DND-41 (cell line): ENCODE measurements around the gene LYPLAL1.

Experiments used
- ATAC-seq: fragments of 200-7000 bp; cut with Tn5 transposase; 3 replicates; pipeline ENCODE4 v1.9.1; 2021; ENCODE audit warnings: low read depth; ENCODE audit not compliant: insufficient read depth
- DNase-seq: peaks from one replicate; pipeline ENCODE4 v3.0.0-alpha.2; 2020
- H2AFZ ChIP-seq: 2 replicates; pipeline ENCODE4 v1.6.0; 2012; ENCODE audit warnings: low read depth, low read length
- H3K27ac ChIP-seq: 2 replicates; pipeline ENCODE4 v1.5.1; 2012; ENCODE audit warnings: low read length, inconsistent platforms
- H3K27me3 ChIP-seq: fragments of 200-600 bp; sonication (generic); 2 replicates; pipeline ENCODE4 v1.6.0; 2012; ENCODE audit warnings: low read length, mild to moderate bottlenecking, inconsistent platforms; ENCODE audit not compliant: insufficient read depth, poor library complexity
- H3K36me3 ChIP-seq: 2 replicates; pipeline ENCODE4 v1.5.1; 2012; ENCODE audit warnings: low read length, inconsistent platforms; ENCODE audit not compliant: insufficient read depth
- H3K4me1 ChIP-seq: 2 replicates; pipeline ENCODE4 v1.5.1; 2012; ENCODE audit warnings: mild to moderate bottlenecking, low read length; ENCODE audit not compliant: insufficient read depth
- H3K4me2 ChIP-seq: 2 replicates; pipeline ENCODE4 v1.6.0; 2012; ENCODE audit warnings: mild to moderate bottlenecking, moderate library complexity, low read length, inconsistent platforms; ENCODE audit not compliant: insufficient read depth
- H3K4me3 ChIP-seq, 2 experiments: fragments of 200-600 bp in 1 of 2; shearing (Covaris generic) in 1 of 2; 2 replicates each; pipeline ENCODE4 v1.5.1; 2012 to 2016; ENCODE audit warnings: inconsistent platforms in 2 of 2, low read length in 2 of 2, mild to moderate bottlenecking in 2 of 2, low read depth in 1 of 2, moderate library complexity in 1 of 2
- H3K79me2 ChIP-seq: 2 replicates; pipeline ENCODE4 v1.6.0; 2012; ENCODE audit warnings: low read length, inconsistent platforms; ENCODE audit not compliant: insufficient read depth
- H3K9ac ChIP-seq: 2 replicates; pipeline ENCODE4 v1.6.0; 2012; ENCODE audit warnings: low read depth, mild to moderate bottlenecking, inconsistent platforms, low read length, moderate library complexity
- H3K9me3 ChIP-seq: 2 replicates; pipeline ENCODE4 v1.5.1; 2012; ENCODE audit warnings: low read length, moderate library complexity, mild to moderate bottlenecking, inconsistent platforms; ENCODE audit not compliant: insufficient read depth, severe bottlenecking
- H4K20me1 ChIP-seq: 2 replicates; pipeline ENCODE4 v1.6.0; 2012; ENCODE audit warnings: low read length; ENCODE audit not compliant: insufficient read depth
- EZH2 ChIP-seq: IDR thresholded peaks from 3 replicates; pipeline ENCODE4 v1.6.1; 2012; ENCODE audit warnings: borderline replicate concordance, low read depth, mild to moderate bottlenecking, moderate library complexity, low read length, inconsistent platforms; ENCODE audit not compliant: severe bottlenecking
- TF ChIP-seq, protein P1 (sequence below): IDR thresholded peaks from 2 replicates; pipeline ENCODE4 v1.5.1; 2012; ENCODE audit warnings: borderline replicate concordance, low read length, moderate library complexity, mild to moderate bottlenecking; ENCODE audit not compliant: poor library complexity, severe bottlenecking; ENCODE audit errors: extremely low read depth

LYPLAL1 gene

DNA sequence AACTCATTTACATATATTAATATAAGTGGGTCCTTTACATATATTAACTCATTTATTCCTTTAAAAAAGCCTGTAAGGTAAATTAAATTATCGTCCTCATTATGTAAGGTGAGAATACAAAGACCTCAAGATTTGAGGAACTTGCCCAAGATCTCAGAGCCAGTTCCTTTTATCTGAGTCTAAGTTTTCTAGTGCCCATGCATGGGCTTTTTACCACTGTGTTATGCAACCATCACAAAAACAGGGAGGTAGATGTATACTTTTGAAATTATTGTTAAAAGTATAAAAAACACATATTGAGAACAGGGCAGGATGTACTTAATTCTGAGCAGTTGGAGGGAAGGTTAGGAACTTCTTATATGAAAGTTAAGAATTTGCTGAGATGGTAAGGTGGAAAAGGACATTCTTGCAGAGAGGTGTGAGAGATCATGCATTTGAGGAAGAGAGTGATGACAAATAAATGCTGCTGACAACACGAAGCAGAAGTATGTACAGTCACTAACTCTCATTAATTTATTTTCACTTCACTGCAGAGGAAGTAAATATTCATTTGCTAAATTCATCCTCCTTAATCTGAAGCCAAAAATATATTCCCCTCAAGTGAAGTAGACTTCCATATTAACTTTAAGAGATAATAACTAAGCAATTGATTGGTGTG is 28.9 kb upstream of the LYPLAL1 start:
- DNase-seq = no peak
- Histone ChIP-seq H3K27me3 (no peaks in the 10 kb centered on the region), H3K79me2 (no peaks in the 10 kb centered on the region), H3K9ac (no peak overlapping the region), H3K4me3 (no peak overlapping the region), H3K27ac (no peak overlapping the region), H3K36me3 (no peaks in the 10 kb centered on the region), H4K20me1 (no peaks in the 10 kb centered on the region), H3K4me1 (no peaks in the 10 kb centered on the region), H3K4me2 (no peak overlapping the region), H3K9me3 (no peaks in the 10 kb centered on the region), H2AFZ (no peak overlapping the region)
- no peak for ATAC-seq
- TF ChIP-seq EZH2 = no peak
- TF ChIP-seq, protein P1, sequence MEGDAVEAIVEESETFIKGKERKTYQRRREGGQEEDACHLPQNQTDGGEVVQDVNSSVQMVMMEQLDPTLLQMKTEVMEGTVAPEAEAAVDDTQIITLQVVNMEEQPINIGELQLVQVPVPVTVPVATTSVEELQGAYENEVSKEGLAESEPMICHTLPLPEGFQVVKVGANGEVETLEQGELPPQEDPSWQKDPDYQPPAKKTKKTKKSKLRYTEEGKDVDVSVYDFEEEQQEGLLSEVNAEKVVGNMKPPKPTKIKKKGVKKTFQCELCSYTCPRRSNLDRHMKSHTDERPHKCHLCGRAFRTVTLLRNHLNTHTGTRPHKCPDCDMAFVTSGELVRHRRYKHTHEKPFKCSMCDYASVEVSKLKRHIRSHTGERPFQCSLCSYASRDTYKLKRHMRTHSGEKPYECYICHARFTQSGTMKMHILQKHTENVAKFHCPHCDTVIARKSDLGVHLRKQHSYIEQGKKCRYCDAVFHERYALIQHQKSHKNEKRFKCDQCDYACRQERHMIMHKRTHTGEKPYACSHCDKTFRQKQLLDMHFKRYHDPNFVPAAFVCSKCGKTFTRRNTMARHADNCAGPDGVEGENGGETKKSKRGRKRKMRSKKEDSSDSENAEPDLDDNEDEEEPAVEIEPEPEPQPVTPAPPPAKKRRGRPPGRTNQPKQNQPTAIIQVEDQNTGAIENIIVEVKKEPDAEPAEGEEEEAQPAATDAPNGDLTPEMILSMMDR = no peak

DNA sequence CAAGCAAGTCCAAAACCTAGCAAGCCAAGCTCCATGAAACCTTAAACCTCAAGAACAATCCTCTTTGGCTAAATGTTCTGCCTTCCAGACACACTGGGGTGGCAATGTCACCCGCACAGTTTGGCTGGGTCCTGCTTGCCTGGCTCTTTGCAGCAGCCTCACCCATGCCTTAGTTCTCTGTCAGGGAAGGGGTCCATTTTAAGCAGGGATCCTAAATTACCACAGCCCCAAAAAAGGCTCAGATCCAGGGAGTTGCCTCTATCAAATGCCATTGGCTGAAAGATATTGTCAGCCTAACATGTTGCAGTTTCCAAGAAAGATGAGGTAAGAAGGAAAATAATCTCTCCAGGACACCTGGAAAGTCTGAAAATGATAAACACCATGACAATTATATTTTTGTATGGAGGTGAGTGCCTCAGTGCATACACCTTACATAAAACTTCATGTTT is 26.1 kb upstream of the LYPLAL1 start:
- Histone ChIP-seq H3K79me2 (no peaks in the 10 kb centered on the region), H3K4me2 (no peak overlapping the region), H3K27ac (no peak overlapping the region), H4K20me1 (no peaks in the 10 kb centered on the region), H2AFZ (no peak overlapping the region), H3K9me3 (no peaks in the 10 kb centered on the region), H3K9ac (no peak overlapping the region), H3K4me3 (no peak overlapping the region), H3K4me1 (no peaks in the 10 kb centered on the region), H3K36me3 (no peaks in the 10 kb centered on the region), H3K27me3 (no peaks in the 10 kb centered on the region)
- ATAC-seq (no peak), DNase-seq (no peak)
- TF ChIP-seq EZH2 = no peak
- TF ChIP-seq, protein P1 = no peak

DNA sequence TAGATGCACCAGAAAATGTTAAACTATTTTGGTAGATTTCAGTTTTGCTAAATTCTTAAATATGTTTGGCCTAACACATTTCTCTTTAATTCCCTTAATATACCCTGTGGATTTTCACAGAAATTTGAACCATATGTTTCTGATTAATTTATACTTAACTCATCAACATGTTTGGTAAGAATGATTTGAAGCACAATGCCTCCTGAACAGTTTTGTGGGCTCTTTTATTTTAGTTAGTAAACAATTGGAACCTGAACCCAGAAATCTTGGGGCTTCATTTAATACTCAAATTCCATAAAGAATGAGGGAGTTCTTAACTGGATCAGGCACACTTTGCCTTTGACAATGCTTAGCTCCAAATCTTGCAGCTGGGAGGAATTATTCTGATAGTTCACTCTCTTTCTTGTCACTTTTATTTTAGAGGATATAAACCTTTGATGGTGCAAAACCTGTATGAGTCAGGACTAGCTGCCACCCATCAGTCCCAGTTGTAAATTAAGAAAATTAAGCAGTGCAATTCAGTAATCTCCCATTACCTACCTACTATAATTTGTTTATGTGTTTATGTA is 24.6 kb upstream of the LYPLAL1 start:
- Histone ChIP-seq H3K36me3 (no peaks in the 10 kb centered on the region), H3K9ac (no peak overlapping the region), H3K4me1 (no peaks in the 10 kb centered on the region), H3K9me3 (no peaks in the 10 kb centered on the region), H4K20me1 (no peaks in the 10 kb centered on the region), H2AFZ (no peak overlapping the region), H3K27me3 (no peaks in the 10 kb centered on the region), H3K79me2 (no peaks in the 10 kb centered on the region), H3K4me2 (no peak overlapping the region), H3K27ac (no peak overlapping the region), H3K4me3 (no peak overlapping the region)
- no peak for TF ChIP-seq EZH2
- ATAC-seq (no peak), DNase-seq (no peak)

DNA sequence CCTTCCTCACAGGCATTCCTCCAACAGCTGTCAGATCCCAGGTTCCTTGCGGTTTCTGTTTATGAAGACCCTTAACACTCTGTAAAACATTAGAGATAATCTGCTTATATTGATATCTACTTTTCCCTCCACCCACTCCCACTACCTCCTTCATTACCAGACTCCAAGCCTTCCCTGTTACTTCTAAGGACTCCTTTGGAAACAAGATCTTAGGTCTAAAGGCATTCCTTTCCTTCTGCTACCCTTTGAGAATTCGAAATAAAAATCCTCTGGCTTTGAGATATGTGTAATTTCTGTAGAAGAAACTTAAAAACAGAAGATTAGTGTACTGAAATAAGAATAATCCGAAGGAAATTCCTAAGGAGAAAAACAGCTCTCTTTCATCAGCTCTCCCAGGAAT is 23.7 kb upstream of the LYPLAL1 start:
- no peaks in the 10 kb centered on the region for H3K27me3 ChIP-seq
- no peak overlapping the region for H3K27ac ChIP-seq
- no peak overlapping the region for H3K4me3 ChIP-seq
- no peaks in the 10 kb centered on the region for H3K79me2 ChIP-seq
- TF ChIP-seq EZH2 = no peak
- TF ChIP-seq, protein P1 = no peak
- DNase-seq (no peak), ATAC-seq (no peak)
- H3K4me2 ChIP-seq = no peak overlapping the region
- H4K20me1 ChIP-seq = no peaks in the 10 kb centered on the region
- no peaks in the 10 kb centered on the region for H3K4me1 ChIP-seq
- H3K36me3 ChIP-seq = no peaks in the 10 kb centered on the region
- no peak overlapping the region for H3K9ac ChIP-seq
- no peaks in the 10 kb centered on the region for H3K9me3 ChIP-seq
- H2AFZ ChIP-seq = no peak overlapping the region
